K562 (cell line): ENCODE data around the gene SPRING1. TPM values are rescaled to one million over a fixed set of nuclear protein-coding genes. Genes with fewer than 3 reads are reported as not detected.
A peak's percentile ranks its signal among the peaks of the same experiment; 100 is the strongest.

ENCODE experiments used
- FOXJ3 ChIP-seq: sonication (generic); formaldehyde crosslinking; IDR thresholded peaks from 2 replicates; pipeline ENCODE4 v1.4.0; 2020; ENCODE audit warnings: mild to moderate bottlenecking, missing genetic modification reagents
- HNRNPK ChIP-seq: fragments of 200-400 bp; formaldehyde crosslinking; IDR thresholded peaks from one replicate; pipeline ENCODE4 v1.6.1; 2018; ENCODE audit warnings: mild to moderate bottlenecking, low read depth, low read length; ENCODE audit not compliant: poor library complexity, severe bottlenecking
- MCM7 ChIP-seq, 2 experiments: fragments of 450-650 bp; IDR thresholded peaks; 2 replicates each; pipeline ENCODE4 v1.6.1; 2016 to 2018
- NFATC3 ChIP-seq: fragments of 450-650 bp; IDR thresholded peaks from 2 replicates; pipeline ENCODE4 v1.6.1; 2017; ENCODE audit warnings: mild to moderate bottlenecking
- NFE2 ChIP-seq: IDR thresholded peaks from 2 replicates; pipeline ENCODE4 v1.6.1; 2014; ENCODE audit warnings: antibody characterized with exemption, low read depth
- NFIX ChIP-seq: fragments of 250-450 bp; sonication (Bioruptor Pico); IDR thresholded peaks from 2 replicates; pipeline ENCODE4 v1.4.0; 2020; ENCODE audit warnings: low read depth, mild to moderate bottlenecking, moderate library complexity
- NFYB ChIP-seq: IDR thresholded peaks from 2 replicates; pipeline ENCODE4 v1.6.1; 2011; ENCODE audit warnings: mild to moderate bottlenecking, moderate library complexity; ENCODE audit not compliant: insufficient read length; ENCODE audit errors: extremely low read depth
- OTX1 ChIP-seq: fragments of 450-650 bp; formaldehyde crosslinking; IDR thresholded peaks from 2 replicates; pipeline ENCODE4 v1.4.0; 2022; ENCODE audit warnings: mild to moderate bottlenecking
- PTRF ChIP-seq: fragments of 450-650 bp; IDR thresholded peaks from 2 replicates; pipeline ENCODE4 v1.6.1; 2016; ENCODE audit warnings: mild to moderate bottlenecking, missing genetic modification characterization, missing compliant biosample characterization
- RB1 ChIP-seq: fragments of 450-650 bp; IDR thresholded peaks from 2 replicates; pipeline ENCODE4 v1.6.1; 2017; ENCODE audit warnings: low read depth, mild to moderate bottlenecking
- SIX5 ChIP-seq, 2 experiments: IDR thresholded peaks; 2 replicates each; pipeline ENCODE4 v1.6.1; 2011; ENCODE audit warnings: low read length in 2 of 2, borderline replicate concordance in 1 of 2, low read depth in 1 of 2, mild to moderate bottlenecking in 1 of 2, moderate library complexity in 1 of 2; ENCODE audit not compliant: insufficient read depth in 1 of 2
- SMAD4 ChIP-seq: fragments of 250-450 bp; sonication (Bioruptor Pico); conservative IDR thresholded peaks from 2 replicates; pipeline ENCODE4 v1.8.0; 2021; ENCODE audit warnings: inconsistent platforms, mild to moderate bottlenecking, moderate library complexity
- ZBED1 ChIP-seq: IDR thresholded peaks from 2 replicates; pipeline ENCODE4 v1.6.1; 2014
- ZNF274 ChIP-seq: IDR thresholded peaks from 2 replicates; pipeline ENCODE4 v1.6.1; 2011; ENCODE audit warnings: low read depth, mild to moderate bottlenecking, low read length, moderate library complexity, borderline replicate concordance
- ZNF561 ChIP-seq: fragments of 450-650 bp; formaldehyde crosslinking; conservative IDR thresholded peaks from 2 replicates; pipeline ENCODE4 v1.4.0; 2020; ENCODE audit warnings: mild to moderate bottlenecking, moderate library complexity
- ZNF584 ChIP-seq: fragments of 200-800 bp; sonication (Bioruptor generic); IDR thresholded peaks from 2 replicates; pipeline ENCODE4 v1.6.1; 2016; ENCODE audit warnings: low read depth, mild to moderate bottlenecking, missing genetic modification characterization, missing compliant biosample characterization
- ZNF785 ChIP-seq: fragments of 250-450 bp; sonication (Bioruptor Pico); IDR thresholded peaks from 2 replicates; pipeline ENCODE4 v1.4.0; 2020; ENCODE audit warnings: mild to moderate bottlenecking
- polyA plus RNA-seq, 8 experiments: library from polyadenylated mRNA; depleted of rRNA in 4 of 8; stranded (reverse) in 5 of 8; unstranded in 3 of 8; fragments of >200 nt; fragmentation: Nextera tagmentation in 2 of 8; fragmentation: Illumina TruSeq in 1 of 8; extraction: Ambion mirVana in 2 of 8; extraction: Trizol in 1 of 8; gene quantifications; 2 replicates each; pipeline versions ENCODE4 v1.2.1 to v1.2.3, GENCODE V29; 2011 to 2014; ENCODE audit warnings: inconsistent platforms in 1 of 8, missing spikeins in 1 of 8
- total RNA-seq, 7 experiments: library from RNA; depleted of rRNA in 6 of 7; stranded (reverse); fragments of >200 nt in 6 of 7; fragmentation: Illumina TruSeq in 2 of 7; extraction: Trizol in 2 of 7; gene quantifications; 2 replicates each; pipeline versions ENCODE4 v1.2.1 to v1.2.3, GENCODE V29; 2011 to 2021; ENCODE audit warnings: low replicate concordance in 1 of 7
- TF ChIP-seq, protein P1 (sequence below): fragments of 250-450 bp; sonication (Bioruptor Pico); IDR thresholded peaks from 2 replicates; pipeline ENCODE4 v1.5.0; 2020; ENCODE audit warnings: mild to moderate bottlenecking
- TF ChIP-seq, protein P2 (sequence below): fragments of 450-650 bp; IDR thresholded peaks from 2 replicates; pipeline ENCODE4 v1.6.1; 2018; ENCODE audit warnings: mild to moderate bottlenecking, low read depth; ENCODE audit not compliant: partially characterized antibody
- TF ChIP-seq, protein P3 (sequence below): sonication (generic); formaldehyde crosslinking; IDR thresholded peaks from 2 replicates; pipeline ENCODE4 v1.8.0; 2022; ENCODE audit warnings: missing genetic modification reagents, mild to moderate bottlenecking, borderline replicate concordance
- TF ChIP-seq, protein P4 (sequence below), 3 experiments: fragments of 200-800 bp in 1 of 3; fragments of 250-450 bp in 1 of 3; fragments of 450-650 bp in 1 of 3; sonication (Bioruptor Pico) in 1 of 3; sonication (Bioruptor generic) in 1 of 3; formaldehyde crosslinking in 1 of 3; IDR thresholded peaks; 2 replicates each; pipeline versions ENCODE4 v1.6.1 to v1.8.0; 2016 to 2022; ENCODE audit warnings: mild to moderate bottlenecking in 2 of 3, missing genetic modification characterization in 2 of 3, missing compliant biosample characterization in 1 of 3, moderate library complexity in 1 of 3

SPRING1 gene
- total and polyA plus RNA-seq, 9 of the 15 experiments (the other 6 are each of a cell fraction or from before 2014, with no cell fraction given) = 1.1 to 20.0 (median 8.0) TPM

DNA sequence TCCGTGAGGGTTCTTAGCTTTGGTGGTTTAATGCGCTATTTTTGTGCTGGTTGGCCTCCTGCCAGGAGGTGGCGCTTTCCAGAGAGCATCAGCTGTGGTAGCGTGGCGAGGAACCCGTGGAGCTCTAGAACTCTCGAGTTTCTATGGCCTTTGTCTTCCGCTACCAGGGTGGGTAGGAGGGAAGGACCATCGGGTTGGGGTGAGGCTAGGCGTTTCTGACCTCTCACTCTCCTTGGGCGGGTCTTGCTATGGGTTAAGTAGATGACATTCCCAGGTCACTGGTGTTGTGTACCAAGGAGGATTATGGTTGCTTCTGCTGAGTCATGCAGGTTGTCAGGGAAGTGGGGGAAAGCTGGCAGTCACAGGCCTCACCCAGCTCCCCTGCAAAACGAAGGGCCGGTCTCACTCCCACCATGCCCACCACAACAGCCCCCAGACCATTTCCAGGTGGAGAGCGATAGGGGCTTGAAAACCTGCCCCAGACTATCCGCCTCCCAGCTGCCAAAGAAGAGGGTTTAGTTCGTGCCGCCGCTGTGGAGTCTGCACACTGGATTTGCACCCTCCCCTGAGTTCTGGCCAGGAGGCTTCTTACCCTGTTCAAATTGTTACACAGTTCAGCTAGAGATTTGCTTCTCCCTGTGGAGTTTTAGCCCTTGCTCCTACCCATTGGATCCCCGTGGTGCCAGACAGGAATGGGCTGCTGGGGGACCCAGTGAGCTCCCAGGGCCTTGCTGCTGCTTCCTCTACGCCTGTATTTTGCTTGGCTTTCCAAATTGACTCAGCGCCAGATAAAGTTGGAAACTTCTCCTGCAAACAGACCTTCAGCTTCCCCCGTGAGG lies 22.1 kb upstream of the SPRING1 start (continued):
- TF ChIP-seq, protein P1, sequence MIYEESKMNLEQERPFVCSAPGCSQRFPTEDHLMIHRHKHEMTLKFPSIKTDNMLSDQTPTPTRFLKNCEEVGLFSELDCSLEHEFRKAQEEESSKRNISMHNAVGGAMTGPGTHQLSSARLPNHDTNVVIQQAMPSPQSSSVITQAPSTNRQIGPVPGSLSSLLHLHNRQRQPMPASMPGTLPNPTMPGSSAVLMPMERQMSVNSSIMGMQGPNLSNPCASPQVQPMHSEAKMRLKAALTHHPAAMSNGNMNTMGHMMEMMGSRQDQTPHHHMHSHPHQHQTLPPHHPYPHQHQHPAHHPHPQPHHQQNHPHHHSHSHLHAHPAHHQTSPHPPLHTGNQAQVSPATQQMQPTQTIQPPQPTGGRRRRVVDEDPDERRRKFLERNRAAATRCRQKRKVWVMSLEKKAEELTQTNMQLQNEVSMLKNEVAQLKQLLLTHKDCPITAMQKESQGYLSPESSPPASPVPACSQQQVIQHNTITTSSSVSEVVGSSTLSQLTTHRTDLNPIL = no peak
- TF ChIP-seq, protein P2, sequence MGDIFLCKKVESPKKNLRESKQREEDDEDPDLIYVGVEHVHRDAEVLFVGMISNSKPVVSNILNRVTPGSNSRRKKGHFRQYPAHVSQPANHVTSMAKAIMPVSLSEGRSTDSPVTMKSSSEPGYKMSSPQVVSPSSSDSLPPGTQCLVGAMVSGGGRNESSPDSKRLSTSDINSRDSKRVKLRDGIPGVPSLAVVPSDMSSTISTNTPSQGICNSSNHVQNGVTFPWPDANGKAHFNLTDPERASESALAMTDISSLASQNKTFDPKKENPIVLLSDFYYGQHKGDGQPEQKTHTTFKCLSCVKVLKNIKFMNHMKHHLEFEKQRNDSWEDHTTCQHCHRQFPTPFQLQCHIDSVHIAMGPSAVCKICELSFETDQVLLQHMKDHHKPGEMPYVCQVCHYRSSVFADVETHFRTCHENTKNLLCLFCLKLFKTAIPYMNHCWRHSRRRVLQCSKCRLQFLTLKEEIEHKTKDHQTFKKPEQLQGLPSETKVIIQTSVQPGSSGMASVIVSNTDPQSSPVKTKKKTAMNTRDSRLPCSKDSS = no peak
- TF ChIP-seq MCM7 (IDR thresholded peaks at IDR 0.05) (no peak), SMAD4 (peak; percentile 37; the same call in 1 of the 2 replicates), NFE2 (peak; percentile 93), ZNF584 (CRISPR knock-in tag) (no peak), OTX1 (CRISPR knock-in tag) (no peak), HNRNPK (no peak), NFATC3 (no peak), ZNF274 (no peak), ZNF785 (no peak), NFIX (0 out of 2 replicates have a peak, but pooled peaks have one; percentile 22), ZNF561 (CRISPR knock-in tag) (no peak), NFYB (no peak), FOXJ3 (CRISPR knock-in tag) (no peak), PTRF (no peak), SIX5 (IDR thresholded peaks at IDR 0.05; ENCODE audit: borderline replicate concordance in 1 of 2, insufficient read depth in 1 of 2, low read depth in 1 of 2, low read length in 2 of 2) (no peak), RB1 (peak; percentile 44; the same call in 1 of the 2 replicates), ZBED1 (no peak)
- TF ChIP-seq, protein P3, sequence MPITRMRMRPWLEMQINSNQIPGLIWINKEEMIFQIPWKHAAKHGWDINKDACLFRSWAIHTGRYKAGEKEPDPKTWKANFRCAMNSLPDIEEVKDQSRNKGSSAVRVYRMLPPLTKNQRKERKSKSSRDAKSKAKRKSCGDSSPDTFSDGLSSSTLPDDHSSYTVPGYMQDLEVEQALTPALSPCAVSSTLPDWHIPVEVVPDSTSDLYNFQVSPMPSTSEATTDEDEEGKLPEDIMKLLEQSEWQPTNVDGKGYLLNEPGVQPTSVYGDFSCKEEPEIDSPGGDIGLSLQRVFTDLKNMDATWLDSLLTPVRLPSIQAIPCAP (CRISPR knock-in tag) = no peak
- TF ChIP-seq, protein P4, sequence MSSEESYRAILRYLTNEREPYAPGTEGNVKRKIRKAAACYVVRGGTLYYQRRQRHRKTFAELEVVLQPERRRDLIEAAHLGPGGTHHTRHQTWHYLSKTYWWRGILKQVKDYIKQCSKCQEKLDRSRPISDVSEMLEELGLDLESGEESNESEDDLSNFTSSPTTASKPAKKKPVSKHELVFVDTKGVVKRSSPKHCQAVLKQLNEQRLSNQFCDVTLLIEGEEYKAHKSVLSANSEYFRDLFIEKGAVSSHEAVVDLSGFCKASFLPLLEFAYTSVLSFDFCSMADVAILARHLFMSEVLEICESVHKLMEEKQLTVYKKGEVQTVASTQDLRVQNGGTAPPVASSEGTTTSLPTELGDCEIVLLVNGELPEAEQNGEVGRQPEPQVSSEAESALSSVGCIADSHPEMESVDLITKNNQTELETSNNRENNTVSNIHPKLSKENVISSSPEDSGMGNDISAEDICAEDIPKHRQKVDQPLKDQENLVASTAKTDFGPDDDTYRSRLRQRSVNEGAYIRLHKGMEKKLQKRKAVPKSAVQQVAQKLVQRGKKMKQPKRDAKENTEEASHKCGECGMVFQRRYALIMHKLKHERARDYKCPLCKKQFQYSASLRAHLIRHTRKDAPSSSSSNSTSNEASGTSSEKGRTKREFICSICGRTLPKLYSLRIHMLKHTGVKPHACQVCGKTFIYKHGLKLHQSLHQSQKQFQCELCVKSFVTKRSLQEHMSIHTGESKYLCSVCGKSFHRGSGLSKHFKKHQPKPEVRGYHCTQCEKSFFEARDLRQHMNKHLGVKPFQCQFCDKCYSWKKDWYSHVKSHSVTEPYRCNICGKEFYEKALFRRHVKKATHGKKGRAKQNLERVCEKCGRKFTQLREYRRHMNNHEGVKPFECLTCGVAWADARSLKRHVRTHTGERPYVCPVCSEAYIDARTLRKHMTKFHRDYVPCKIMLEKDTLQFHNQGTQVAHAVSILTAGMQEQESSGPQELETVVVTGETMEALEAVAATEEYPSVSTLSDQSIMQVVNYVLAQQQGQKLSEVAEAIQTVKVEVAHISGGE (CRISPR knock-in tag; IDR thresholded peaks at IDR 0.05) = no peak
